ENCODE results near the gene TUBG2. TPM values are rescaled to one million over a fixed set of nuclear protein-coding genes. Genes with fewer than 3 reads are reported as not detected.
"Not testable (repeated sequence)": the region's sequence is repeated elsewhere in the genome, so short reads cannot be mapped to it uniquely, and the experiment has no call there.

The TUBG2 gene
- total and polyA plus RNA-seq, 8 donors: 13.1 to 40.2 (median 31.8) TPM

GRCh38 chr17:42617956-42618431, 41.1 kb upstream of the TUBG2 start:
- H3K4me1 ChIP-seq: no peaks in the 10 kb centered on the region
- no peak for DNase-seq
- H3K4me3 ChIP-seq: no peak overlapping the region
- TF ChIP-seq CTCF (IDR thresholded peaks at IDR 0.05): no peak
- peaks cover 0 to 32% of the 10 kb centered on the region in 2 donors for H3K36me3 ChIP-seq
- no peak overlapping the region for H3K27ac ChIP-seq
- intact Hi-C loops (cut with DNase I): no loop called here
- ATAC-seq: no peak
- H3K27me3 ChIP-seq: no peaks in the 10 kb centered on the region
- H3K9me3 ChIP-seq: no peaks in the 10 kb centered on the region

- intact Hi-C loops (cut with DNase I): no loop called here
- Histone ChIP-seq H3K4me3 (no peak overlapping the region), H3K27ac (no peak overlapping the region), H3K4me1 (no peaks in the 10 kb centered on the region), H3K36me3 (peaks cover 0 to 26% of the 10 kb centered on the region in 2 donors), H3K27me3 (no peaks in the 10 kb centered on the region), H3K9me3 (no peaks in the 10 kb centered on the region)
- DNase-seq (peak in 2 of 4 donors; percentile 26 to 49), ATAC-seq (peak; percentile 95)
- TF ChIP-seq CTCF (IDR thresholded peaks at IDR 0.05): no peak
These were observed 40.5 kb upstream of the TUBG2 start for GRCh38 chr17:42618442-42619150.

DNA sequence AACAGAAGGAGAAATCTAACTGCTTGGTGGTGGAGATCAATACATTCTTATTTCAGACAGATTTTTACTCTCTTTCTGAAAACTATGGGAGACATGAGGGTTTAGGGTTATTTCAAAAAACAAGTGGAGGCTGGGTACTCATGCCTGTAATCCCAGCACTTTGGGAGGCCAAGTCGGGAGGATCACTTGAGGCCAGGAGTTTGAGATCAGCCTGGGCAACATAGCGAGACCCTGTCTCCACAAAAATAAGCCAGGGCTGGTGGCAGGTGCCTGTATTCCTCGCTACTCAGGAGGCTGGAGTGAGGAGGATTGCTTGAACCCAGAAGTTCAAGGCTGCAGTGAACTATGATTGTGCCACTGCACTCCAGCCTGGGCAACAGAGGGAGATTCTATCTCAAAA, 37.1 kb upstream of the TUBG2 start:
- H3K4me3 ChIP-seq; intact Hi-C loops (cut with DNase I); H3K27me3 ChIP-seq; DNase-seq; H3K27ac ChIP-seq; ATAC-seq; H3K9me3 ChIP-seq; H3K36me3 ChIP-seq; H3K4me1 ChIP-seq: not testable (repeated sequence)

DNA sequence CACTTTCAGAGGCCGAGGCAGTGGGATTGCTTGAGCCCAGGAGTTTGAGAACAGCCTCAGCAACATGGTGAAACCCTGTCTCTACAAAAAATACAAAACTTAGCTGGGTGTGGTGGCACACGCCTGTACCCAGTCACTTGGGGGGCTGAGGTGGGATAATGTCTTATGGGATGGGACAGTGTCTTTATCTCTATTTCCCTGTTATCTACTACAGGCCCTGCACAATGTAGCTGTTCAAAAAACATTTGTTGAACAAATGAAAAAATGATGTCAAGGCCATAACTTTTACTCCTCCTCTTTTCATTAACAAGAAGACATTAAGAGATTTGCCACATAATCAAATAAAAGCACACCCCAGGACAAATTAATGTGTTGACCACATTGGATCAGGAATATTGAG, 35.8 kb upstream of the TUBG2 start:
- no peak for TF ChIP-seq CTCF (IDR thresholded peaks at IDR 0.05)
- Histone ChIP-seq H3K27ac (no peak overlapping the region), H3K4me1 (no peaks in the 10 kb centered on the region), H3K4me3 (no peak overlapping the region), H3K36me3 (no peaks in the 10 kb centered on the region), H3K27me3 (no peaks in the 10 kb centered on the region), H3K9me3 (no peaks in the 10 kb centered on the region)
- intact Hi-C loops (cut with DNase I): no loop called here
- DNase-seq (no peak), ATAC-seq (no peak)

- Histone ChIP-seq H3K9me3 (no peaks in the 10 kb centered on the region), H3K4me3 (no peak overlapping the region), H3K4me1 (peaks cover 0 to 2% of the 10 kb centered on the region in 2 donors), H3K27ac (no peak overlapping the region), H3K27me3 (no peaks in the 10 kb centered on the region), H3K36me3 (no peaks in the 10 kb centered on the region)
- peak; percentile 81 for ATAC-seq
- intact Hi-C loops (cut with DNase I): no loop called here
- DNase-seq: no peak
- no peak for TF ChIP-seq CTCF (IDR thresholded peaks at IDR 0.05)
These were observed 35.1 kb upstream of the TUBG2 start for GRCh38 chr17:42623732-42624596.

DNA sequence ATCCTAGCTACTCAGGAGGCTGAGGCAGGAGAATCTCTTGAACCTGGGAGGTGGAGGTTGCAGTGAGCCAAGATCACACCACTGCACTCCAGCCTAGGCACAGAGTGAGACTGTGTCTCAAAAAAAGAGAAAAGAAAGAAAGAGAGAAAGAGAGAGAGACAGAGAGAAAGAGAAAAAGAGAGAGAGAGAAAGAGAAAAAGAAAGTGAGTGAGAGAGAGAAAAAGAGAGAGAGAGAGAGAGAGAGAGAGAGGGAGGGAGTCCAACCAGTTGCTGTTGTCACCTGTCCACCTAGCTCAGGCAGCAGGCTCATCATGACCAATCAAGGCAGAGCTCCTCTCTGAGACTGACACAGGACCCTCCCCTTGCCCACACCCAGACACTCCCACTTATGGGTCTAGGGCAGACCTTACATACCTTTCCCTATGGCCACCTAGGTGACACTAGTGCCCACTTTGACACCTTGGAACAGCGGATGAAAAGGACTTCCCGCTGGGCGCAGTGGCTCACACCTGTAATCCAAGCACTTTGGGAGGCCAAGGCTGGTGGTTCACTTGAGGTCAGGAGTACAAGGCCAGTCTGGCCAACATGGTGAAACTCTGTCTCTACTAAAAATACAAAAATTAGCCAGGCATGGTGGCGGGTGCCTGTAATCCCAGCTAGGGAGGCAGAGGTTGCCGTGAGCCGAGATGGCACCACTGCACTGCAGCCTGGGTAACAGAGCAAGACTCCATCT, 31.9 kb upstream of the TUBG2 start:
- H3K27me3 ChIP-seq; intact Hi-C loops (cut with DNase I); H3K4me1 ChIP-seq; H3K27ac ChIP-seq; ATAC-seq; H3K9me3 ChIP-seq; H3K36me3 ChIP-seq; H3K4me3 ChIP-seq; DNase-seq: not testable (repeated sequence)

Measured in left lung (tissue), 10 donors.